GM12878 (cell line): ENCODE data around the gene ZBTB16. TPM values are rescaled to one million over a fixed set of nuclear protein-coding genes. Genes with fewer than 3 reads are reported as not detected.

Source experiments
- ATAC-seq: fragments of 200-7000 bp; cut with Tn5 transposase; 3 replicates; pipeline ENCODE4 v1.9.1; 2020; ENCODE audit warnings: mild to moderate bottlenecking, moderate library complexity
- BruUV-seq: library from RNA; stranded (reverse); fragments of 400-500 nt; replicated peaks from 2 replicates; lab custom pipeline; 2021; lab: Mats Ljungman, UMichigan
- CTCF ChIA-PET: fragments of 300-600 bp; sonication (Branson Sonifier 250); formaldehyde crosslinking; extraction: SDS; loops from one replicate; lab custom pipeline; 2021; ENCODE audit warnings: inconsistent platforms; lab: Yijun Ruan, JAX
- POLR2A ChIA-PET: fragments of 350-600 bp; formaldehyde crosslinking; extraction: SDS; loops from one replicate; lab custom pipeline; 2021; ENCODE audit warnings: inconsistent platforms; lab: Charles Lee
- RAD21 ChIA-PET: fragments of 300-600 bp; sonication (Branson Sonifier 250); formaldehyde crosslinking; loops from one replicate; lab custom pipeline; 2023; ENCODE audit warnings: antibody characterized with exemption; ENCODE audit not compliant: unreplicated experiment; lab: Charles Lee
- SMC1A ChIA-PET: fragments of 300-600 bp; sonication (Branson Sonifier 250); formaldehyde crosslinking; loops from one replicate; lab custom pipeline; 2023; ENCODE audit not compliant: unreplicated experiment, uncharacterized antibody; lab: Charles Lee
- DNase-seq: peaks from one replicate; pipeline ENCODE4 v3.0.0-alpha.2; 2011; ENCODE audit warnings: low read depth, low spot score
- FAIRE-seq: peaks from 3 replicates; lab custom pipeline; 2011; peaks lifted over from hg19 to GRCh38; lab: Jason Lieb, UNC
- H2AFZ ChIP-seq: 2 replicates; pipeline ENCODE4 v1.6.0; 2011; ENCODE audit warnings: low read depth, low read length, control low read depth; ENCODE audit not compliant: control insufficient read depth
- H3K27ac ChIP-seq: 2 replicates; pipeline ENCODE4 v1.5.1; 2011; ENCODE audit warnings: control low read depth; ENCODE audit not compliant: control insufficient read depth, insufficient read depth
- H3K27me3 ChIP-seq, 2 experiments: replicated peaks in 1 of 2; 2 replicates each; pipeline versions ENCODE4 v1.6.0 to v1.6.1; 2011; ENCODE audit warnings: low read length in 1 of 2; ENCODE audit not compliant: control insufficient read depth in 2 of 2, insufficient read depth in 2 of 2
- H3K36me3 ChIP-seq, 2 experiments: 2 replicates each; pipeline ENCODE4 v1.5.1; 2011; ENCODE audit warnings: low read length in 1 of 2; ENCODE audit not compliant: control insufficient read depth in 2 of 2, insufficient read depth in 2 of 2
- H3K4me1 ChIP-seq: 2 replicates; pipeline ENCODE4 v1.6.1; 2011; ENCODE audit warnings: mild to moderate bottlenecking, low read length, moderate library complexity, mixed read lengths; ENCODE audit not compliant: control insufficient read depth, insufficient read depth
- H3K4me2 ChIP-seq: 2 replicates; pipeline ENCODE4 v1.6.0; 2011; ENCODE audit warnings: control low read depth; ENCODE audit not compliant: control insufficient read depth, insufficient read depth
- H3K4me3 ChIP-seq: fragments of 200-600 bp; sonication (generic); 2 replicates; pipeline ENCODE4 v1.5.1; 2016
- H3K79me2 ChIP-seq: 2 replicates; pipeline ENCODE4 v1.6.0; 2011; ENCODE audit warnings: low read length; ENCODE audit not compliant: control insufficient read depth, insufficient read depth
- H3K9ac ChIP-seq: 2 replicates; pipeline ENCODE4 v1.8.0; 2011; ENCODE audit warnings: low read length, control low read depth, mixed read lengths; ENCODE audit not compliant: control insufficient read depth, insufficient read depth
- H3K9me3 ChIP-seq: replicated peaks from 3 replicates; pipeline ENCODE4 v1.5.1; 2011; ENCODE audit warnings: mild to moderate bottlenecking, low read length; ENCODE audit not compliant: control insufficient read depth, insufficient read depth
- H4K20me1 ChIP-seq: 2 replicates; pipeline ENCODE4 v1.6.0; 2011; ENCODE audit not compliant: control insufficient read depth, insufficient read depth
- BCL3 ChIP-seq: IDR thresholded peaks from 2 replicates; pipeline ENCODE4 v1.6.1; 2011; ENCODE audit warnings: borderline replicate concordance, low read depth, mild to moderate bottlenecking, moderate library complexity, low read length; ENCODE audit not compliant: insufficient read depth, poor library complexity, severe bottlenecking
- HSF1 ChIP-seq: fragments of 150-350 bp; IDR thresholded peaks from 2 replicates; pipeline ENCODE4 v1.6.1; 2014; ENCODE audit warnings: mild to moderate bottlenecking, low read depth, low read length
- MTA2 ChIP-seq: fragments of 450-650 bp; IDR thresholded peaks from 2 replicates; pipeline ENCODE4 v1.6.1; 2016; ENCODE audit warnings: low read depth, mild to moderate bottlenecking, moderate library complexity
- NBN ChIP-seq: fragments of 450-650 bp; IDR thresholded peaks from 2 replicates; pipeline ENCODE4 v1.6.1; 2016
- SUZ12 ChIP-seq: fragments of 200-600 bp; sonication (generic); IDR thresholded peaks from one replicate; pipeline ENCODE4 v1.6.1; 2018; ENCODE audit warnings: antibody characterized with exemption, mild to moderate bottlenecking; ENCODE audit not compliant: unreplicated experiment
- ZSCAN29 ChIP-seq: fragments of 450-650 bp; IDR thresholded peaks from 2 replicates; pipeline ENCODE4 v1.6.1; 2017; ENCODE audit warnings: mild to moderate bottlenecking, moderate library complexity
- WGBS: methylation state at CpG from one replicate; pipeline ENCODE4 v1.1.6; 2016; ENCODE audit warnings: low lambda C conversion rate; ENCODE audit not compliant: insufficient replicate concordance, insufficient coverage; ENCODE audit errors: missing lambda C conversion rate; 5-methylcytosine and 5-hydroxymethylcytosine counted together
- in situ Hi-C: fragments of 300-500 bp; cut with MboI; formaldehyde crosslinking; loops from 9 replicates; pipeline ENCODE4 v1.14.3; 2018; ENCODE audit warnings: mixed read lengths
- intact Hi-C: fragments of 100-400 bp; cut with micrococcal nuclease; formaldehyde crosslinking; loops from one replicate; pipeline ENCODE4 v1.14.2; 2022; ENCODE audit not compliant: unreplicated experiment
- polyA plus RNA-seq, 11 experiments: library from polyadenylated mRNA; depleted of rRNA in 4 of 11; unstranded in 6 of 11; stranded (reverse) in 5 of 11; fragments of >200 nt; fragmentation: Nextera tagmentation in 4 of 11; fragmentation: Illumina TruSeq in 1 of 11; extraction: Ambion mirVana in 4 of 11; extraction: Trizol in 1 of 11; gene quantifications; 1 replicate in 1 of 11; 2 replicates in 10 of 11; pipeline versions ENCODE4 v1.2.1 to v1.2.3, GENCODE V29; 2011 to 2016; ENCODE audit warnings: inconsistent platforms in 2 of 11, missing spikeins in 2 of 11, low read depth in 1 of 11
- total RNA-seq, 4 experiments: library from RNA; depleted of rRNA in 3 of 4; stranded (reverse); fragments of >200 nt in 3 of 4; fragmentation: Illumina TruSeq in 1 of 4; extraction: Trizol in 1 of 4; gene quantifications; 2 replicates each; pipeline versions ENCODE4 v1.2.1 to v1.2.3, GENCODE V29; 2013 to 2021

ZBTB16 gene
- total and polyA plus RNA-seq, 10 of the 15 experiments (the other 5 are each of a cell fraction or from before 2014, with no cell fraction given), result 0.38 TPM; not detected in 9

- Histone ChIP-seq H3K79me2 (no peaks in the 10 kb centered on the region), H3K4me3 (no peak overlapping the region), H3K27me3 (peaks cover 2 to 3% of the 10 kb centered on the region in 2 experiments; a peak in 2 of 4 replicates), H3K9me3 (no peaks in the 10 kb centered on the region), H3K9ac (no peak overlapping the region), H4K20me1 (no peaks in the 10 kb centered on the region), H2AFZ (no peak overlapping the region), H3K4me1 (no peaks in the 10 kb centered on the region), H3K36me3 (no peaks in the 10 kb centered on the region), H3K27ac (no peak overlapping the region), H3K4me2 (no peak overlapping the region)
- SMC1A ChIA-PET, result no interaction called here
- WGBS, result 37% methylated on average over 9 of the region's 9 CpGs
- TF ChIP-seq NBN, result no peak
- no peak for TF ChIP-seq ZSCAN29
- TF ChIP-seq SUZ12, result no peak
- TF ChIP-seq BCL3, result no peak
- TF ChIP-seq HSF1, result no peak
- TF ChIP-seq MTA2, result no peak
- DNase-seq (no peak), ATAC-seq (no peak), FAIRE-seq (no peak)
- in situ Hi-C loops, result no loop called here
- RAD21 ChIA-PET, result interaction anchor here (0.7 kb wide), 1 partner anchor 583 kb away, joined by 3 read pairs; no protein-coding TSS in a partner anchor
- CTCF ChIA-PET, result no interaction called here
- POLR2A ChIA-PET, result no interaction called here
- intact Hi-C loops, result loop anchor here (5.0 kb wide), 1 partner anchor 48 kb away; no protein-coding TSS in a partner anchor
- BruUV-seq, result no TSS peak
These were observed 141.0 kb downstream of the ZBTB16 start for GRCh38 chr11:114200351-114201133.
